Activated CD4-positive, alpha-beta T cell treated with anti-CD3 and anti-CD28 coated beads, Interleukin-2, Interleukin-4, amounts not matched to agents 100 ng/mL and 50 ng/mL, durations not matched to agents 16 hours and 8 hours (primary cell): Measurements from ENCODE around the gene ZNF622.

ENCODE experiments used
- DNase-seq: peaks from one replicate; pipeline ENCODE4 v3.0.0-alpha.2; 2020; ENCODE audit warnings: low spot score

ZNF622 gene

GRCh38 chr5:16430349-16431089 is 35.1 kb downstream of the ZNF622 start:
- DNase-seq: no peak

- no peak for DNase-seq
Measured at GRCh38 chr5:16428359-16428758, 37.2 kb downstream of the ZNF622 start.

GRCh38 chr5:16427587-16427986 is 38.0 kb downstream of the ZNF622 start:
- no peak for DNase-seq

GRCh38 chr5:16418471-16418922 is 47.1 kb downstream of the ZNF622 start:
- no peak for DNase-seq

- DNase-seq: no peak
Measured at GRCh38 chr5:16417398-16418074, 48.1 kb downstream of the ZNF622 start.

- no peak for DNase-seq
Measured at GRCh38 chr5:16414861-16415260, 50.7 kb downstream of the ZNF622 start.

- no peak for DNase-seq
Measured at GRCh38 chr5:16413166-16413860, 52.3 kb downstream of the ZNF622 start.

- DNase-seq: no peak
Measured at GRCh38 chr5:16412556-16412955, 53.0 kb downstream of the ZNF622 start.

- DNase-seq: no peak
Measured at GRCh38 chr5:16411741-16412455, 53.7 kb downstream of the ZNF622 start.

GRCh38 chr5:16411235-16411634 is 54.4 kb downstream of the ZNF622 start:
- DNase-seq: no peak

GRCh38 chr5:16410338-16410737 is 55.3 kb downstream of the ZNF622 start:
- no peak for DNase-seq

GRCh38 chr5:16406630-16407029 is 59.0 kb downstream of the ZNF622 start:
- no peak for DNase-seq

GRCh38 chr5:16406023-16406422 is 59.6 kb downstream of the ZNF622 start:
- DNase-seq: no peak
